Liver (tissue), 9 donors: Measurements from ENCODE around the gene CLK3. TPM values are rescaled to one million over a fixed set of nuclear protein-coding genes. Genes with fewer than 3 reads are reported as not detected.

Source experiments
- DNase-seq: peaks from one replicate; pipeline ENCODE4 v3.0.0-alpha.2; 2017; ENCODE audit warnings: low spot score
- H3K27ac ChIP-seq, 2 donors: one replicate each; pipeline ENCODE4 v1.7.0; 2013; ENCODE audit warnings: inconsistent platforms in 2 of 2, low read length in 2 of 2, control low read depth in 1 of 2, low read depth in 1 of 2, mild to moderate bottlenecking in 1 of 2
- H3K27me3 ChIP-seq, 4 donors: one replicate each; pipeline versions ENCODE4 v1.6.1 to v1.7.0; 2013; ENCODE audit warnings: low read length in 3 of 4, inconsistent platforms in 1 of 4, mild to moderate bottlenecking in 1 of 4, moderate library complexity in 1 of 4; ENCODE audit not compliant: control insufficient read depth in 4 of 4, insufficient read depth in 4 of 4
- H3K36me3 ChIP-seq, 4 donors: one replicate each; pipeline versions ENCODE4 v1.6.1 to v1.7.0; 2013; ENCODE audit warnings: low read length in 3 of 4, mild to moderate bottlenecking in 3 of 4, low read depth in 1 of 4, moderate library complexity in 1 of 4; ENCODE audit not compliant: control insufficient read depth in 4 of 4, insufficient read depth in 3 of 4
- H3K4me1 ChIP-seq, 4 donors: one replicate each; pipeline versions ENCODE4 v1.6.1 to v1.7.0; 2013; ENCODE audit warnings: low read length in 3 of 4, mild to moderate bottlenecking in 3 of 4, moderate library complexity in 1 of 4; ENCODE audit not compliant: control insufficient read depth in 4 of 4, insufficient read depth in 4 of 4
- H3K4me3 ChIP-seq, 3 donors: one replicate each; pipeline versions ENCODE4 v1.6.1 to v1.7.0; 2013; ENCODE audit warnings: low read length in 3 of 3, control low read depth in 1 of 3, low read depth in 1 of 3, mild to moderate bottlenecking in 1 of 3
- H3K9ac ChIP-seq, 2 donors: one replicate each; pipeline ENCODE4 v1.7.0; 2013; ENCODE audit warnings: low read length in 2 of 2, mild to moderate bottlenecking in 2 of 2, moderate library complexity in 2 of 2, control low read depth in 1 of 2, low read depth in 1 of 2
- H3K9me3 ChIP-seq, 4 donors: one replicate each; pipeline versions ENCODE4 v1.6.1 to v1.7.0; 2013; ENCODE audit warnings: low read length in 3 of 4; ENCODE audit not compliant: control insufficient read depth in 4 of 4
- ATF3 ChIP-seq: IDR thresholded peaks from 2 replicates; pipeline ENCODE4 v1.6.1; 2016; ENCODE audit warnings: antibody characterized with exemption
- CTCF ChIP-seq: fragments of 150-350 bp; IDR thresholded peaks from 2 replicates; pipeline ENCODE4 v1.5.1; 2017; ENCODE audit warnings: improper control_type of control experiment, low read depth, low read length; ENCODE audit not compliant: missing input control
- FOXA1 ChIP-seq: IDR thresholded peaks from 2 replicates; pipeline ENCODE4 v1.6.1; 2016; ENCODE audit warnings: antibody characterized with exemption
- FOXA2 ChIP-seq: IDR thresholded peaks from 2 replicates; pipeline ENCODE4 v1.6.1; 2016; ENCODE audit warnings: antibody characterized with exemption
- GABPA ChIP-seq, 2 donors: IDR thresholded peaks in 1 of 2; conservative IDR thresholded peaks in 1 of 2; 2 replicates each; pipeline ENCODE4 v1.6.1; 2016; ENCODE audit warnings: antibody characterized with exemption in 2 of 2, mild to moderate bottlenecking in 1 of 2, moderate library complexity in 1 of 2
- HNF4A ChIP-seq, 2 donors: conservative IDR thresholded peaks; 2 replicates each; pipeline ENCODE4 v1.6.1; 2016; ENCODE audit warnings: antibody characterized with exemption in 2 of 2, mild to moderate bottlenecking in 2 of 2
- HNF4G ChIP-seq: IDR thresholded peaks from 2 replicates; pipeline ENCODE4 v1.6.1; 2016; ENCODE audit warnings: antibody characterized with exemption
- JUND ChIP-seq, 2 donors: IDR thresholded peaks; 2 replicates each; pipeline ENCODE4 v1.6.1; 2016; ENCODE audit warnings: antibody characterized with exemption in 2 of 2
- MAX ChIP-seq: IDR thresholded peaks from 2 replicates; pipeline ENCODE4 v1.6.1; 2016; ENCODE audit warnings: antibody characterized with exemption
- NR2F2 ChIP-seq: IDR thresholded peaks from 2 replicates; pipeline ENCODE4 v1.6.1; 2016; ENCODE audit warnings: antibody characterized with exemption
- RAD21 ChIP-seq, 2 donors: IDR thresholded peaks; 2 replicates each; pipeline ENCODE4 v1.6.1; 2016; ENCODE audit warnings: antibody characterized with exemption in 2 of 2, mild to moderate bottlenecking in 2 of 2
- REST ChIP-seq: IDR thresholded peaks from 2 replicates; pipeline ENCODE4 v1.6.1; 2016; ENCODE audit warnings: antibody characterized with exemption, mild to moderate bottlenecking
- RXRA ChIP-seq, 2 donors: IDR thresholded peaks; 2 replicates each; pipeline ENCODE4 v1.6.1; 2017 to 2018; ENCODE audit warnings: antibody characterized with exemption in 2 of 2, mild to moderate bottlenecking in 1 of 2
- SP1 ChIP-seq: IDR thresholded peaks from 2 replicates; pipeline ENCODE4 v1.6.1; 2018; ENCODE audit warnings: antibody characterized with exemption, mild to moderate bottlenecking
- TAF1 ChIP-seq: conservative IDR thresholded peaks from 2 replicates; pipeline ENCODE4 v1.6.1; 2016; ENCODE audit warnings: antibody characterized with exemption, mild to moderate bottlenecking
- YY1 ChIP-seq: IDR thresholded peaks from 2 replicates; pipeline ENCODE4 v1.6.1; 2016; ENCODE audit warnings: antibody characterized with exemption, mild to moderate bottlenecking
- ZBTB33 ChIP-seq: IDR thresholded peaks from 2 replicates; pipeline ENCODE4 v1.6.1; 2016; ENCODE audit warnings: antibody characterized with exemption
- WGBS: extraction: QIAGEN DNeasy Blood & Tissue Kit; methylation state at CpG from one replicate; pipeline ENCODE4 v1.1.7; 2013; 5-methylcytosine and 5-hydroxymethylcytosine counted together
- polyA plus RNA-seq, 2 donors: library from polyadenylated mRNA; stranded (reverse) in 1 of 2; unstranded in 1 of 2; fragments of 200-250 nt in 1 of 2; fragments of >200 nt in 1 of 2; fragmentation: Nextera tagmentation in 1 of 2; extraction: Ambion mirVana in 1 of 2; gene quantifications; one replicate each; pipeline versions ENCODE4 v1.2.1 to v1.2.3, GENCODE V29; 2013 to 2015
- total RNA-seq, 2 donors: library from RNA; depleted of rRNA; stranded (reverse); fragments of >200 nt; gene quantifications; one replicate each; pipeline ENCODE4 v1.2.3, GENCODE V29; 2014
- donor health status: healthy.
- donor health status: healthy.
- donor health status: healthy.
- donor health status: healthy.
- donor health status: healthy.

Gene CLK3
- total and polyA plus RNA-seq, 4 donors, result 20.1 to 66.8 (median 28.4) TPM

GRCh38 chr15:74642734-74643664 lies 27.4 kb downstream of the CLK3 start:
- no peak overlapping the region for H3K9ac ChIP-seq
- H3K4me3 ChIP-seq, result no peak overlapping the region
- no peaks in the 10 kb centered on the region for H3K27me3 ChIP-seq
- H3K27ac ChIP-seq, result no peak overlapping the region
- H3K4me1 ChIP-seq, result peaks cover 0 to 3% (median 1%) of the 10 kb centered on the region in 4 donors
- TF ChIP-seq MAX (no peak), ATF3 (no peak), FOXA1 (no peak), RAD21 (IDR thresholded peaks at IDR 0.05) (no peak), JUND (IDR thresholded peaks at IDR 0.05) (no peak), RXRA (IDR thresholded peaks at IDR 0.05) (no peak), HNF4G (no peak), REST (no peak), TAF1 (no peak), NR2F2 (no peak), ZBTB33 (no peak), HNF4A (conservative IDR thresholded peaks at IDR 0.05) (no peak), YY1 (no peak), SP1 (no peak), GABPA (IDR thresholded peaks at IDR 0.05 in 1 of 2, conservative IDR thresholded peaks at IDR 0.05 in 1 of 2) (no peak), CTCF (no peak), FOXA2 (no peak)
- 64% methylated on average over 11 of the region's 11 CpGs for WGBS
- peaks cover 0 to 21% (median 9%) of the 10 kb centered on the region in 4 donors for H3K36me3 ChIP-seq
- H3K9me3 ChIP-seq, result no peaks in the 10 kb centered on the region
- DNase-seq, result no peak
